Fibroblast of lung (primary cell): ENCODE measurements around the gene GNA12. TPM values are rescaled to one million over a fixed set of nuclear protein-coding genes. Genes with fewer than 3 reads are reported as not detected.
A peak's percentile ranks its signal among the peaks of the same experiment; 100 is the strongest.

Source experiments
- DNase-seq, 2 donors: peaks; one replicate each; pipeline versions ENCODE4 v3.0.0 to v3.0.0-alpha.2; 2010; ENCODE audit warnings: low read depth in 2 of 2
- H2AFZ ChIP-seq: 2 replicates; pipeline ENCODE4 v1.5.1; 2012; ENCODE audit warnings: low read length, control low read depth, inconsistent platforms
- H3K27ac ChIP-seq: 2 replicates; pipeline ENCODE4 v1.5.1; 2011; ENCODE audit warnings: low read length, control low read depth; ENCODE audit not compliant: insufficient read depth
- H3K27me3 ChIP-seq: 2 replicates; pipeline ENCODE4 v1.5.1; 2011; ENCODE audit warnings: mild to moderate bottlenecking, low read length; ENCODE audit not compliant: control insufficient read depth, insufficient read depth
- H3K36me3 ChIP-seq: 2 replicates; pipeline ENCODE4 v1.5.1; 2011; ENCODE audit warnings: low read length; ENCODE audit not compliant: control insufficient read depth, insufficient read depth
- H3K4me1 ChIP-seq: 2 replicates; pipeline ENCODE4 v1.5.1; 2011; ENCODE audit warnings: low read length; ENCODE audit not compliant: control insufficient read depth, insufficient read depth; ENCODE audit errors: extremely low read depth
- H3K4me2 ChIP-seq: 2 replicates; pipeline ENCODE4 v1.5.1; 2011; ENCODE audit warnings: low read length, control low read depth; ENCODE audit not compliant: insufficient read depth; ENCODE audit errors: extremely low read depth
- H3K4me3 ChIP-seq, 4 experiments: fragments of 200-600 bp in 1 of 4; sonication (generic) in 1 of 4; replicated peaks in 1 of 4; 2 replicates each; pipeline ENCODE4 v1.5.1; 2011 to 2016; ENCODE audit warnings: low read length in 4 of 4, low read depth in 3 of 4, mild to moderate bottlenecking in 3 of 4, control low read depth in 2 of 4, inconsistent platforms in 1 of 4, mixed read lengths in 1 of 4; ENCODE audit not compliant: insufficient read depth in 1 of 4; ENCODE audit errors: control extremely low read depth in 1 of 4
- H3K79me2 ChIP-seq: 2 replicates; pipeline ENCODE4 v1.5.1; 2012; ENCODE audit warnings: mild to moderate bottlenecking, low read length, inconsistent platforms; ENCODE audit not compliant: control insufficient read depth, insufficient read depth
- H3K9ac ChIP-seq: 2 replicates; pipeline ENCODE4 v1.5.1; 2011; ENCODE audit warnings: mild to moderate bottlenecking, low read length, control low read depth; ENCODE audit not compliant: insufficient read depth
- H3K9me3 ChIP-seq: 2 replicates; pipeline ENCODE4 v1.5.1; 2012; ENCODE audit warnings: low read depth, low read length; ENCODE audit not compliant: control insufficient read depth, insufficient read depth
- H4K20me1 ChIP-seq: 2 replicates; pipeline ENCODE4 v1.5.1; 2011; ENCODE audit warnings: low read length; ENCODE audit not compliant: control insufficient read depth, insufficient read depth; ENCODE audit errors: extremely low read depth
- EZH2 ChIP-seq: IDR thresholded peaks from 2 replicates; pipeline ENCODE4 v1.5.1; 2012; ENCODE audit warnings: low read length, control low read depth, mild to moderate bottlenecking; ENCODE audit errors: missing control alignments
- polyA plus RNA-seq, 2 donors: library from polyadenylated mRNA; depleted of rRNA in 1 of 2; stranded (reverse) in 1 of 2; unstranded in 1 of 2; fragments of >200 nt; gene quantifications; 2 replicates each; pipeline ENCODE4 v1.2.1, GENCODE V29; 2011 to 2012; ENCODE audit warnings: missing spikeins in 1 of 2
- total RNA-seq: library from RNA; depleted of rRNA; stranded (reverse); fragments of >200 nt; gene quantifications from 2 replicates; pipeline ENCODE4 v1.2.1, GENCODE V29; 2014
- TF ChIP-seq, protein P1 (sequence below), 2 donors: IDR thresholded peaks in 1 of 2; conservative IDR thresholded peaks in 1 of 2; 1 replicate in 1 of 2; 2 replicates in 1 of 2; pipeline ENCODE4 v1.5.1; 2011 to 2012; ENCODE audit warnings: low read length in 2 of 2, control low read depth in 1 of 2, inconsistent platforms in 1 of 2, low read depth in 1 of 2, mild to moderate bottlenecking in 1 of 2

Gene GNA12
- total and polyA plus RNA-seq, 2 donors (not counting 1 experiment from before 2014, with no cell fraction given), result 36.2 to 137 TPM

DNA sequence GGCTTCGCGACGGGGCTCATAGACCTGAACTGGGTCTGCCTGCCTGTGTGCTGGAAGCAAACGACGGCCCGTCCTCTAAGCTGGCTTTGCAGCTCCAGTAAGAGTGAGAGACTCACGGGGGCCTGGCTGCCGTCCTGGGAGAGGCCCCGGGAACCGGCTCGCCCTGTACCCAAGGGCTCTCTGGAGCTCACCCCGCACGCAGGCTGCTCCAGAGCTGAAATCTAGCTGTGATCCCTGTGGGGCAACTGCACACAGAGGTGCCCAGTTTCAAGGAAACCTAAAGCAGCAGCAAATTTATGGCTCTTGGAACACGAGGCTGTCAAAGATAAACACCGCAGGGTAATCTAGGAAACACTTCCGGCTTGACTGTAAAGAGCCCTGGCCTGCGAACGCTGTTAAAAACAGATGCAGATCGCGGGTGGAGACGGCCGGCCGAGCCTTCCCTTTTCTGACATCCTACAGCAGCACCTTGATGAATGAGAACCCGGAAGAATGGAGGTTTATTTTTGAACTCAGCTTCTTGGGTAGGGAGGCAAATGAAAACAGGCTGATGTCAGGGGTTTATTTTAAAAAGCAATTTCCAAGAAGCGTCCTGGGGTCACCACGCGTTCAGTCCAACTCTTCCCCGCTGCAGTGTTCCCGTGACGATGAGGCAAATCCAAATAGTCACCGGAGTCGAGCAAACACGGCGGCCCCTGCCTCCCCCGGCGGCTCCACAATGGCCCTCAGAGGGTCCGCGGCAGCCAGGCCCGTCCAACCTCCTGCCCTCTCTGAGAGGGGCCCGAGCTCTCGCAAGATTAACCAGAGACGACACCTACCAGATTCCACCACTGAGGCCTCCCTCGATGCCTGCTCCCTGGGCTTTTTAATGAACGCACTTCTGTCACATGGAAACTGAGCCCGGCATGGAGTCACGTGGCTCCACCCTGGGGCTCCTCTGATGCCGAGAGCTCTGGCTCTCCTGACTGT is 126.5 kb downstream of the GNA12 start:
- H3K36me3 ChIP-seq, result peaks cover 10% of the 10 kb centered on the region
- peak overlapping the region; percentile 37 for H2AFZ ChIP-seq
- no peaks in the 10 kb centered on the region for H3K79me2 ChIP-seq
- H3K27ac ChIP-seq, result peak overlapping the region; percentile 50
- no peak overlapping the region for H3K4me3 ChIP-seq
- peak overlapping the region; percentile 39 for H3K9ac ChIP-seq
- TF ChIP-seq, protein P1, sequence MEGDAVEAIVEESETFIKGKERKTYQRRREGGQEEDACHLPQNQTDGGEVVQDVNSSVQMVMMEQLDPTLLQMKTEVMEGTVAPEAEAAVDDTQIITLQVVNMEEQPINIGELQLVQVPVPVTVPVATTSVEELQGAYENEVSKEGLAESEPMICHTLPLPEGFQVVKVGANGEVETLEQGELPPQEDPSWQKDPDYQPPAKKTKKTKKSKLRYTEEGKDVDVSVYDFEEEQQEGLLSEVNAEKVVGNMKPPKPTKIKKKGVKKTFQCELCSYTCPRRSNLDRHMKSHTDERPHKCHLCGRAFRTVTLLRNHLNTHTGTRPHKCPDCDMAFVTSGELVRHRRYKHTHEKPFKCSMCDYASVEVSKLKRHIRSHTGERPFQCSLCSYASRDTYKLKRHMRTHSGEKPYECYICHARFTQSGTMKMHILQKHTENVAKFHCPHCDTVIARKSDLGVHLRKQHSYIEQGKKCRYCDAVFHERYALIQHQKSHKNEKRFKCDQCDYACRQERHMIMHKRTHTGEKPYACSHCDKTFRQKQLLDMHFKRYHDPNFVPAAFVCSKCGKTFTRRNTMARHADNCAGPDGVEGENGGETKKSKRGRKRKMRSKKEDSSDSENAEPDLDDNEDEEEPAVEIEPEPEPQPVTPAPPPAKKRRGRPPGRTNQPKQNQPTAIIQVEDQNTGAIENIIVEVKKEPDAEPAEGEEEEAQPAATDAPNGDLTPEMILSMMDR (conservative IDR thresholded peaks at IDR 0.05 in 1 of 2, IDR thresholded peaks at IDR 0.05 in 1 of 2; ENCODE audit: low read depth in 1 of 2, low read length in 2 of 2), result no peak
- TF ChIP-seq EZH2, result no peak
- H3K27me3 ChIP-seq, result no peaks in the 10 kb centered on the region
- H4K20me1 ChIP-seq, result no peaks in the 10 kb centered on the region
- no peaks in the 10 kb centered on the region for H3K9me3 ChIP-seq
- H3K4me1 ChIP-seq, result peaks cover 22% of the 10 kb centered on the region
- peak overlapping the region; percentile 38 for H3K4me2 ChIP-seq
- peak in 1 of 2 donors; percentile 77 for DNase-seq

DNA sequence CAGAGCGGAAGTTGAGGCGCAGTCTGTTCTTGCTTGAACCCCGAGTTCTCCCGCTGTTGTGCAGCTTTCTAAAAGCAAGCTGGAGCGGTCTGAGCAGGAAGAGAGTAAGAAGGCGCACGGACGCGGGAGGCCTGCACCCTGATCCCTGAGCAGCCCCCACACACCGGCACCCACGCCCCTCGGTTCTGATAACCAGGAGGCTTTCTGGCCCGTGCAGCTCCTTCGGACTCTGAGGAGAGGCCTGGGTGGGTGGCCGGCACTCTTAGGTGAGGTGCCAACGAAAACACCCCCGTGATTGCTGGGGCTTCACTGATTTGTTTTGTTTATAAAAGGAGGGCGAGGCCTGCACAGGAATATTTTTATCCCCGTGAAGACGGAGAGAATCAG is 127.2 kb downstream of the GNA12 start:
- H3K9me3 ChIP-seq, result no peaks in the 10 kb centered on the region
- H3K36me3 ChIP-seq, result peaks cover 9% of the 10 kb centered on the region
- no peaks in the 10 kb centered on the region for H3K79me2 ChIP-seq
- no peaks in the 10 kb centered on the region for H4K20me1 ChIP-seq
- H3K4me3 ChIP-seq, result no peak overlapping the region
- H3K9ac ChIP-seq, result no peak overlapping the region
- no peak for TF ChIP-seq EZH2
- TF ChIP-seq, protein P1 (conservative IDR thresholded peaks at IDR 0.05 in 1 of 2, IDR thresholded peaks at IDR 0.05 in 1 of 2; ENCODE audit: low read depth in 1 of 2, low read length in 2 of 2), result no peak
- no peaks in the 10 kb centered on the region for H3K27me3 ChIP-seq
- peak overlapping the region; percentile 50 for H3K27ac ChIP-seq
- no peak for DNase-seq
- no peak overlapping the region for H2AFZ ChIP-seq
- H3K4me1 ChIP-seq, result peaks cover 22% of the 10 kb centered on the region
- H3K4me2 ChIP-seq, result no peak overlapping the region

- no peak for DNase-seq
- H4K20me1 ChIP-seq, result no peaks in the 10 kb centered on the region
- no peak overlapping the region for H3K27ac ChIP-seq
- no peak overlapping the region for H3K4me3 ChIP-seq
- H3K36me3 ChIP-seq, result peaks cover 8% of the 10 kb centered on the region
- no peak overlapping the region for H3K9ac ChIP-seq
- peaks cover 22% of the 10 kb centered on the region for H3K4me1 ChIP-seq
- no peak for TF ChIP-seq EZH2
- TF ChIP-seq, protein P1 (conservative IDR thresholded peaks at IDR 0.05 in 1 of 2, IDR thresholded peaks at IDR 0.05 in 1 of 2; ENCODE audit: low read depth in 1 of 2, low read length in 2 of 2), result no peak
- no peaks in the 10 kb centered on the region for H3K9me3 ChIP-seq
- no peaks in the 10 kb centered on the region for H3K27me3 ChIP-seq
- H3K79me2 ChIP-seq, result no peaks in the 10 kb centered on the region
- H2AFZ ChIP-seq, result no peak overlapping the region
- H3K4me2 ChIP-seq, result no peak overlapping the region
Measured at GRCh38 chr7:2716488-2716887, 127.6 kb downstream of the GNA12 start.
